K562 treated with DMSO at 1 percent for 48 hours (cell line): ENCODE results near the gene ACTG1. TPM values are rescaled to one million over a fixed set of nuclear protein-coding genes. Genes with fewer than 3 reads are reported as not detected.

Experiments used
- total RNA-seq: library from RNA; unstranded; fragments of 300-600 nt; gene quantifications from 2 replicates; pipeline ENCODE4 v1.2.3, GENCODE V29; 2022; ENCODE audit warnings: low replicate concordance; ENCODE audit errors: extremely low read depth

The ACTG1 gene
- 609 and 621 TPM in 2 replicates for total RNA-seq

DNA sequence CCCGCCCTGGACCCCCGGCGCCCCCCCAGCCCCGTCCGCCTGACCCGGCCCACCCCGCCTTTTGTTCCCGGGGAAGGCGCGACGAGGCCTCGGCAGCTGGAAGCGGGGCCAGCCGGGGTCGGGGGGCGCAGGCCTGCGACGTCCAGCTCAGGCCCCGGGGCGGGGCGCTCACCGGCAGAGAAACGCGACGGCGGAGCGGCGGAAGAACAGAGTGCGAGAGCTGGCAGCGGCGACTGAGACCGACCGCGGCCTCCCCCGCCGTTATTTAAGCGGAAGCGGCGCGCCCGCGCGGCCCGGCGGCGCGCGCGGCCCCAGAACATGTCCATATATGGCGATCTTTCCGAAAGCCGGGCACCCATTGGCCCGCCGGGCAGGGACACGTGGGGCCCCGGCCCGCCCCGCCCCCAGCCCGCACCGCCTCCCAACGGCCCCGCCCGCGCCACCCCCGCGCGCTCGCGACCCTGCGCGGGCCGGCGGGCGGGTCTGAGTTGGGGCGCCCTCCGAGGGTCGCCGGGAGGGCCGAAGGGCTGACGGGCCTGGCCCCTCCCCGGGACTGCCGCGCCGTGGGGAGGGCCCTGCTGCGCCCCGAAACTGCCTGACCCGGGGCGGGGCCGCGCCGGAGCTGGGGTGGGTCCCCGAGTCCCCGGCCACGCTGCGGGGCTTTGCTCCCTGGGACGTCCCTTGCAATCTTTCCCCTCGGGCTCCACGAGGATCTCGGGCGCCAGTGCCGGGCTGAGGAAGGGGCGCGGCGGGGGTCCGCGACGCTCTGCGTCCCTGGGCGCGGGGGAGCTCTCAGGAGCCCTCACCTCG, at the start of gene ACTG1:
ACTG1 (minus strand) TSS at position 238 of the 810 bp plus-strand sequence. CDS start 445 bp downstream, outside the sequence.

DNA sequence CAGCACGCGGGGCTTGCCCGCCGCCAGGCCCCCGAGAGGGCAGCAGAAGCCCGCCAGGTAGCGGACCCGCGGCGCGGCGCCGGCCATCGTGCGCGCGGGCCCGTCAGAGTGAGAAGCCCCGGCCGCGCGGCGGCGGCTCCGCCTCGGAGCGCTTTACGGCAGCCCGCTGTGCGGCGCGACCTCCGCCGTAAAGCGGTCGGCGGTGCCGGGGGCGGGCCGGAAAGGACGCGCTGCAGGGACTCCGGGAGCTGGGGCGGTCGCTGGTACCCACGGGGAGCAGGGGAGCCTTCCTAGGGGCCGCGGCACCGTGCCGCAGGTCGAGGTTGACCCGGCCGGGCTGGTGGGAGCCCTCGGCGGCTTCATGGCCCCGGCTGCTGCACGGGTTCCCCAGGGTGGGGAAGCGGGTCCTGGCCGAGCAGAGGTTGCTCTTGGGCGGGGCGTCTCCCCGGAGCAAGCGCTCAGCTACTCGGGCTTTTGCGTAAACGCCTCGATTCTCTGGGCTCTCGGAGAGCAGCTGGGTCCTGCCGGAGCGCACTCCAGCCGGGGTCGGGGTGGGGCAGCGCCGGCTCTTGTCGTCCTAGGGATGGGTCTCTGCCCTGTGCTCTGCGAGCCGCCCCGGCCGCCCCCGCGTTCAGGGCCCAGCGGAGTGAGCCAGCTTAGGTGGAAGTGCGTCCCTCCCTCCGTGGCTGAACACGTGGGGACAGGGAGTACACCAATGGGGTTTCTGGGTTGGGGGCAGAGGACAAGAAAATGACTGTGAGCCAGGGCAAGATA, 39.8 kb upstream of the ACTG1 start, which contains the start of gene FAAP100:
FAAP100 (minus strand) TSS at position 110 of the 774 bp plus-strand sequence; CDS start at position 87, 23 bp downstream.

DNA sequence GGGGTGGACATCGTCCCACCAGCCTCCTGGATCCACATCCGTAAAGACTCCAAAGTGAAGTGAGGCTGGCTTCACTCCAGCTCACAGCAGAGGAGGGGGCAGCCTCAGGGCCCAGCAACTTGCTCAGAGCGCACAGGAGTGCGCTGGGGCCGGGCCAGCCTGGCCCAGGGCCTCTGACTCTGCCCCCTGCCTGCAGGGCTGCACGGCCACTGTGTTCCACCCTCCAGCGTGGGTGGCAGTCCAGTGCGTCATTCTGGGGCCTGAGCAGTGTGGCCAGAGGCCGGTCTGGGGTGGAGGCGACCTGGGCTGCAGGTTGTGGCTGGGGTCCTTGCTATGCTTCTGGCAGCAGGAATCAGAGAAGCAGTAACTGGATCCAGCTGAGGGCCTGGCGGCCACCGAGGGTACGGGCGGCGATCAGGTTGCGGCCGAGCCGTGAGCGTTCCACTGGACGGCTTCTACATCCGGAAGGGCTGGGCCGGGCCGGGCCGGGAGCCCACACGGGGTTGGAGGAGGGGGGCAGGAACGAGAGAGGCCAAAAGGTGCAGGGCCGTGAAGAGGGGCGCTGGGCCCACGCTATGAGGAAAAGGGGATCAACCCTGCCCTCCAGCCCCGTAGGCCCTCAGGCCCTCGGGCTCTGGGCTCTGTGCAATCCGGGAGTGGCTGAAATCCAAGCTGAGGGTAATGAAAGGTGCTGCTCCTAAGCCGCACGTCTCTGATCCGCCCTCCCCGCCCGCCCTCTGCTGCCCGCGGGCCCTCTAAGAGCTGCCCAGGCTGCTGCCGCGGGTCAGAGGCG, 15.2 kb upstream of the ACTG1 start, which contains the start of gene FSCN2:
FSCN2 (plus strand) TSS at position 787 of the 793 bp plus-strand sequence. CDS start 155 bp downstream, outside the sequence.

Other genes with a start within 250 kb of the ACTG1 start
- gene SLC38A10, start 217.5 kb downstream of the ACTG1 start, total RNA-seq, result 337 TPM in 1 of 2 replicates, not detected in the other
- gene BAHCC1, start 117.3 kb downstream of the ACTG1 start, total RNA-seq, result not detected in 2 replicates
- not detected in 2 replicates for gene FSCN2, start 15.6 kb upstream of the ACTG1 start, total RNA-seq
- not detected in 2 replicates for gene FAAP100, start 39.6 kb upstream of the ACTG1 start, total RNA-seq
- gene NPLOC4, start 124.3 kb upstream of the ACTG1 start, total RNA-seq, result not detected in 2 replicates
- gene TSPAN10, start 124.4 kb upstream of the ACTG1 start, total RNA-seq, result not detected in 2 replicates
- gene PDE6G, start 143.7 kb upstream of the ACTG1 start, total RNA-seq, result not detected in 2 replicates
- gene OXLD1, start 153.8 kb upstream of the ACTG1 start, total RNA-seq, result not detected in 2 replicates
- gene CCDC137, start 153.9 kb upstream of the ACTG1 start, total RNA-seq, result not detected in 2 replicates
- gene ARL16, start 171.0 kb upstream of the ACTG1 start, total RNA-seq, result not detected in 2 replicates
- not detected in 2 replicates for gene HGS, start 171.2 kb upstream of the ACTG1 start, total RNA-seq
- gene MRPL12, start 190.6 kb upstream of the ACTG1 start, total RNA-seq, result not detected in 2 replicates
- not detected in 2 replicates for gene SLC25A10, start 199.5 kb upstream of the ACTG1 start, total RNA-seq